ENCODE data around the gene ROBO4.

- no peak for TF ChIP-seq CTCF (IDR thresholded peaks at IDR 0.05; ENCODE audit: low read depth, low read length)
- TF ChIP-seq EZH2phosphoT487 (IDR thresholded peaks at IDR 0.05; ENCODE audit: low read depth), result no peak
These were observed 23.4 kb upstream of the ROBO4 start for GRCh38 chr11:124920870-124921609.
